ENCODE measurements around the gene FKBP5.
"Not testable (repeated sequence)": the region's sequence is repeated elsewhere in the genome, so short reads cannot be mapped to it uniquely, and the experiment has no call there.

FKBP5 gene

GRCh38 chr6:35688605-35689322 is at the start of gene FKBP5:
FKBP5 (minus strand) TSS chr6:35688915; CDS start chr6:35642824, 46,091 bp downstream.
- peak; percentile 97 for DNase-seq (ENCODE audit: low spot score)

- DNase-seq (ENCODE audit: low spot score): peak; percentile 85
Observed at GRCh38 chr6:35737413-35738211, 48.9 kb upstream of the FKBP5 start.

GRCh38 chr6:35736982-35737412 is 48.3 kb upstream of the FKBP5 start, which contains the start of gene ARMC12:
ARMC12 (plus strand) TSS chr6:35737032; CDS start chr6:35737109, 77 bp downstream.
- DNase-seq (ENCODE audit: low spot score): no peak

GRCh38 chr6:35736253-35736894 is 47.7 kb upstream of the FKBP5 start:
- DNase-seq (ENCODE audit: low spot score): peak; percentile 81

GRCh38 chr6:35735452-35735851 is 46.7 kb upstream of the FKBP5 start:
- DNase-seq (ENCODE audit: low spot score): no peak

GRCh38 chr6:35734319-35734718 is 45.6 kb upstream of the FKBP5 start:
- not testable (repeated sequence) for DNase-seq (ENCODE audit: low spot score)

GRCh38 chr6:35733633-35734032 is 44.9 kb upstream of the FKBP5 start:
- no peak for DNase-seq (ENCODE audit: low spot score)

- DNase-seq (ENCODE audit: low spot score): peak; percentile 91
Observed at GRCh38 chr6:35731736-35732532, 43.2 kb upstream of the FKBP5 start.

- peak; percentile 98 for DNase-seq (ENCODE audit: low spot score)
Observed at GRCh38 chr6:35731414-35731735, 42.7 kb upstream of the FKBP5 start.

- DNase-seq (ENCODE audit: low spot score): no peak
Observed at GRCh38 chr6:35730745-35731413, 42.2 kb upstream of the FKBP5 start.

- DNase-seq (ENCODE audit: low spot score): no peak
Observed at GRCh38 chr6:35729722-35730121, 41.0 kb upstream of the FKBP5 start.

GRCh38 chr6:35728683-35729678 is 40.3 kb upstream of the FKBP5 start:
- peak; percentile 49 for DNase-seq (ENCODE audit: low spot score)

GRCh38 chr6:35727935-35728682 is 39.4 kb upstream of the FKBP5 start:
- DNase-seq (ENCODE audit: low spot score): peak; percentile 97

GRCh38 chr6:35727231-35727934 is 38.7 kb upstream of the FKBP5 start:
- peak; percentile 84 for DNase-seq (ENCODE audit: low spot score)

- DNase-seq (ENCODE audit: low spot score): peak; percentile 80
Observed at GRCh38 chr6:35725721-35726438, 37.2 kb upstream of the FKBP5 start.

GRCh38 chr6:35725081-35725708 is 36.5 kb upstream of the FKBP5 start:
- no peak for DNase-seq (ENCODE audit: low spot score)

- no peak for DNase-seq (ENCODE audit: low spot score)
Observed at GRCh38 chr6:35724471-35724870, 35.8 kb upstream of the FKBP5 start.

GRCh38 chr6:35724059-35724458 is 35.3 kb upstream of the FKBP5 start:
- DNase-seq (ENCODE audit: low spot score): no peak
